ACC112 (cell line): ENCODE data around the gene RNU7-1.

ENCODE experiments used
- H2AFZ ChIP-seq: fragments of 200-600 bp; sonication (generic); one replicate; pipeline ENCODE4 v1.6.0; 2017; ENCODE audit warnings: antibody characterized with exemption, low read length; ENCODE audit not compliant: unreplicated experiment
- H3K27ac ChIP-seq: fragments of 200-600 bp; sonication (generic); 2 replicates; pipeline ENCODE4 v1.5.1; 2014; ENCODE audit warnings: low read depth, mild to moderate bottlenecking, antibody characterized with exemption, low read length, moderate library complexity
- H3K27me3 ChIP-seq: fragments of 200-600 bp; sonication (generic); 2 replicates; pipeline ENCODE4 v1.6.1; 2014; ENCODE audit warnings: mild to moderate bottlenecking, antibody characterized with exemption, low read length, moderate library complexity, mixed read lengths; ENCODE audit not compliant: insufficient read depth
- H3K36me3 ChIP-seq: fragments of 200-600 bp; sonication (generic); 2 replicates; pipeline ENCODE4 v1.6.1; 2016; ENCODE audit warnings: mild to moderate bottlenecking, antibody characterized with exemption, low read length, moderate library complexity, mixed read lengths; ENCODE audit not compliant: insufficient read depth
- H3K4me1 ChIP-seq: fragments of 200-600 bp; sonication (generic); one replicate; pipeline ENCODE4 v1.6.1; 2016; ENCODE audit warnings: low read length, mixed read lengths; ENCODE audit not compliant: insufficient read depth, unreplicated experiment, control insufficient read depth
- H3K4me3 ChIP-seq: fragments of 200-600 bp; sonication (generic); 2 replicates; pipeline ENCODE4 v1.5.1; 2014; ENCODE audit warnings: mild to moderate bottlenecking, low read depth, low read length
- H3K79me2 ChIP-seq: fragments of 200-600 bp; sonication (generic); one replicate; pipeline ENCODE4 v1.6.0; 2016; ENCODE audit warnings: low read length; ENCODE audit not compliant: control insufficient read depth, unreplicated experiment, insufficient read depth

RNU7-1 gene

DNA sequence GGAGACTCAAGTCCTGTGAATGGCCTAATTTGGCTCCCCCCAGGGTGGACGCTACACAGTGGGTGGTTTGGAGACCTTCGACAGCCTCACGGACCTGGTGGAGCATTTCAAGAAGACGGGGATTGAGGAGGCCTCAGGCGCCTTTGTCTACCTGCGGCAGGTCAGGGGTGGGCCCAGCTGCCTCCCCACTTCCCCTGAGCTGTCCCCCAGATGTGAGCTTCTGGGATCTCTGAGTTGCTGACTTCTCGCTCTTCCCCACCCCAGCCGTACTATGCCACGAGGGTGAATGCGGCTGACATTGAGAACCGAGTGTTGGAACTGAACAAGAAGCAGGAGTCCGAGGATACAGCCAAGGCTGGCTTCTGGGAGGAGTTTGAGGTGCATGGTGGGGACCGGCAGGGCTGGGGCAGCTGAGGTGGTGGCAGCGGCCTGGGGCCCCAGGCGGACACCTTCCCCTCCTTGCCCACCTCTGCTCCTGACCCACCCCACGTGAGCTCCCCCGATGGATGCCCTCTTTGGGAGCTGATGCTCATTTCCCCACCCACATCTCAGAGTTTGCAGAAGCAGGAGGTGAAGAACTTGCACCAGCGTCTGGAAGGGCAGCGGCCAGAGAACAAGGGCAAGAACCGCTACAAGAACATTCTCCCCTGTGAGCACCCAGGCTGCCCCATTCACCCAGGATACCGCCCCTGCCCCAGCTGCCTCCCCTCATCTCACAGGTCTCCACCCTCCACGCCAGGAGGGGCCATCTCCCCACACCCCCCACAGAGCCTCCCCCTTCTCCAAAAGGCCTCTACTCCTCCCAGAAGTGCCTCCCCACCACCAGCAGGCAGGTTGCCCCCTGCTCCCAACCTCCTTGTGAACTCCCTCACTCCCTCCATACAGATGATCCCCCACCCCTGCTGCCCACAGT lies 11.7 kb downstream of the RNU7-1 start:
- Histone ChIP-seq H3K36me3 (no peaks in the 10 kb centered on the region), H2AFZ (no peak overlapping the region), H3K27ac (no peak overlapping the region), H3K79me2 (no peaks in the 10 kb centered on the region), H3K4me3 (no peak overlapping the region), H3K27me3 (no peaks in the 10 kb centered on the region), H3K4me1 (no peaks in the 10 kb centered on the region)

GRCh38 chr12:6956021-6956727 lies 12.6 kb downstream of the RNU7-1 start:
- Histone ChIP-seq H3K36me3 (no peaks in the 10 kb centered on the region), H2AFZ (no peak overlapping the region), H3K4me3 (no peak overlapping the region), H3K27me3 (no peaks in the 10 kb centered on the region), H3K27ac (no peak overlapping the region), H3K79me2 (no peaks in the 10 kb centered on the region), H3K4me1 (peaks cover 4% of the 10 kb centered on the region)

- no peaks in the 10 kb centered on the region for H3K79me2 ChIP-seq
- no peak overlapping the region for H3K27ac ChIP-seq
- H3K4me3 ChIP-seq, result no peak overlapping the region
- H3K36me3 ChIP-seq, result no peaks in the 10 kb centered on the region
- H3K27me3 ChIP-seq, result no peaks in the 10 kb centered on the region
- no peak overlapping the region for H2AFZ ChIP-seq
- H3K4me1 ChIP-seq, result peaks cover 14% of the 10 kb centered on the region
Measured at GRCh38 chr12:6957151-6957701, 13.6 kb downstream of the RNU7-1 start.

DNA sequence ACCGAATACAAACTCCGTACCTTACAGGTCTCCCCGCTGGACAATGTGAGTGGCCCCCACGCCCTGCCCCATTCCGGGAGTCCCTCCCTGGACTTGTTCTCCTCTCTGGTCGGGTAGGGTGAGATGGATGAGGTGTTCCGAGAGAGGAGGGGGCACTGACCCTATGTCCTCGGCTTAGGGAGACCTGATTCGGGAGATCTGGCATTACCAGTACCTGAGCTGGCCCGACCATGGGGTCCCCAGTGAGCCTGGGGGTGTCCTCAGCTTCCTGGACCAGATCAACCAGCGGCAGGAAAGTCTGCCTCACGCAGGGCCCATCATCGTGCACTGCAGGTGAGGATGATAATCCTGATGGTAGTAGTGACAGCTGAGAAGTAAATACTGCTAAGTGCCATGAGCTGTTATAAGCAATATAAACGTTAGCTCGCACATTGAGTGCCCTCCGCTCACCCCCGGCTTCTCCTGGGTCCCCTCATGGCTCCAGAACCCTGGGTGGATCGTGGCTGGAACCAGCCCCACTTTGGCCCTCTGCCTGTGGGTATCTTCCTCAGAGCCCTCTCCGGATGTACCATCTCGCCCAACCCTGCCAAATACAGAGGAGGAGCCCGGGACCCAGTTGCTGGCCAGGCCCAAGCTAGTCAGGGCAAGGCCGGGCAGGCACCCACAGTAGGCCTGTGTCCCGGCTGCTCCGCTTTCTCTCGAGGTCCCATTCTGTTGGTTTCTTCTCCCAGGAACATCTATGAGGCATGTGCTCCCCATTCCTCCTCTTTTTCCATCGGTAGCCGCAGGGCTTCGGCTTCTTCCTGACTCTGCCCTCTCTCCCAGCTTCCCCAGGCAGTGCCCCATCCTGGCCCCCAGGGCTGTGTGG lies 14.4 kb downstream of the RNU7-1 start:
- Histone ChIP-seq H3K4me1 (peaks cover 19% of the 10 kb centered on the region), H3K4me3 (no peak overlapping the region), H3K79me2 (no peaks in the 10 kb centered on the region), H3K27me3 (no peaks in the 10 kb centered on the region), H3K36me3 (no peaks in the 10 kb centered on the region), H3K27ac (no peak overlapping the region), H2AFZ (no peak overlapping the region)

GRCh38 chr12:6958609-6959057 lies 15.0 kb downstream of the RNU7-1 start:
- Histone ChIP-seq H3K4me3 (no peak overlapping the region), H2AFZ (no peak overlapping the region), H3K36me3 (no peaks in the 10 kb centered on the region), H3K27ac (no peak overlapping the region), H3K79me2 (no peaks in the 10 kb centered on the region), H3K27me3 (no peaks in the 10 kb centered on the region), H3K4me1 (peaks cover 19% of the 10 kb centered on the region)

- no peak overlapping the region for H2AFZ ChIP-seq
- H3K79me2 ChIP-seq, result no peaks in the 10 kb centered on the region
- H3K27ac ChIP-seq, result no peak overlapping the region
- no peak overlapping the region for H3K4me3 ChIP-seq
- no peaks in the 10 kb centered on the region for H3K27me3 ChIP-seq
- H3K36me3 ChIP-seq, result no peaks in the 10 kb centered on the region
- peaks cover 19% of the 10 kb centered on the region for H3K4me1 ChIP-seq
Measured at GRCh38 chr12:6959058-6959804, 15.6 kb downstream of the RNU7-1 start.

- Histone ChIP-seq H3K36me3 (no peaks in the 10 kb centered on the region), H3K4me3 (no peak overlapping the region), H2AFZ (no peak overlapping the region), H3K79me2 (no peaks in the 10 kb centered on the region), H3K27ac (no peak overlapping the region), H3K4me1 (peaks cover 19% of the 10 kb centered on the region), H3K27me3 (no peaks in the 10 kb centered on the region)
Measured at GRCh38 chr12:6959805-6960592, 16.4 kb downstream of the RNU7-1 start.

GRCh38 chr12:6960593-6961277 lies 17.1 kb downstream of the RNU7-1 start:
- no peaks in the 10 kb centered on the region for H3K27me3 ChIP-seq
- H3K27ac ChIP-seq, result peak overlapping the region; percentile 87
- peak overlapping the region; percentile 51 for H2AFZ ChIP-seq
- H3K36me3 ChIP-seq, result no peaks in the 10 kb centered on the region
- no peaks in the 10 kb centered on the region for H3K79me2 ChIP-seq
- peaks cover 19% of the 10 kb centered on the region for H3K4me1 ChIP-seq
- peak overlapping the region; percentile 60 for H3K4me3 ChIP-seq

DNA sequence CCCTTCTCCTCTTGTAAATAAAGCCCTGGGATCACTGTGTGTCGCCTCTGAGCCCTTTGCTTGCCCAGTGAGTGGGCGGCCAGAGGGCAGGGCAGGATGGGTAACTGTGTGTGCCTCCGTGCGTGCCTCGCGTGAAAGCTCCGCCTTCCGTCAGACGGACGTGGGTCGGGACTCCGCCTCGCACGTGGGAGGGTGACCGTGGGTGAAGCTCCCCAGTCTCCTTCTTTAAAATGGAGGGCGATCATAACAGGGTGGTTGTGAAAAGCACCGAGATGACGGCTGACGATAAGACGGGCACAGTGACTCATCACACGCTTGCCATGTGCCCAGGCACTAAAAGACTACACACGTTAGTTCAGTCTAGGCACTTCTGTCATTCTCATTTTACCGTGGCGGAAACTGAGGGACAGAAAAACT lies 17.7 kb downstream of the RNU7-1 start:
- Histone ChIP-seq H3K4me3 (peak overlapping the region; percentile 60), H3K4me1 (peaks cover 19% of the 10 kb centered on the region), H3K27ac (peak overlapping the region; percentile 87), H3K27me3 (no peaks in the 10 kb centered on the region), H3K79me2 (no peaks in the 10 kb centered on the region), H2AFZ (peak overlapping the region; percentile 51), H3K36me3 (peaks cover 2% of the 10 kb centered on the region; the same call in 1 of the 2 replicates)
